GM12875 (cell line): ENCODE data around the gene WNT7A.
A peak's percentile ranks its signal among the peaks of the same experiment; 100 is the strongest.
"Not testable (repeated sequence)": the region's sequence is repeated elsewhere in the genome, so short reads cannot be mapped to it uniquely, and the experiment has no call there.

ENCODE experiments used
- H3K4me3 ChIP-seq: one replicate; pipeline ENCODE4 v1.5.1; 2011; ENCODE audit warnings: low read depth, low read length, control low read depth
- CTCF ChIP-seq: IDR thresholded peaks from 2 replicates; pipeline ENCODE4 v1.5.1; 2011; ENCODE audit warnings: low read depth, mild to moderate bottlenecking, control low read depth, inconsistent platforms, low read length, moderate library complexity, borderline replicate concordance; ENCODE audit not compliant: insufficient read depth

Gene WNT7A

GRCh38 chr3:13879946-13880810 lies at the start of gene WNT7A:
TSS of gene WNT7A (minus strand) at chr3:13880071. CDS start at chr3:13879816, 255 bp downstream.
- TF ChIP-seq CTCF, result peak; percentile 58

GRCh38 chr3:13928741-13929140 lies 48.9 kb upstream of the WNT7A start:
- not testable (repeated sequence) for H3K4me3 ChIP-seq

More at GRCh38 chr3:13879946-13880810, at the start of gene WNT7A:
- H3K4me3 ChIP-seq, result no peak within 1 kb of the TSS

GRCh38 chr3:13927295-13927694 lies 47.4 kb upstream of the WNT7A start:
- TF ChIP-seq CTCF, result no peak

GRCh38 chr3:13916375-13916774 lies 36.5 kb upstream of the WNT7A start:
- TF ChIP-seq CTCF, result no peak
- H3K4me3 ChIP-seq, result no peak overlapping the region

More at GRCh38 chr3:13927295-13927694, 47.4 kb upstream of the WNT7A start:
- H3K4me3 ChIP-seq, result no peak overlapping the region

- no peak for TF ChIP-seq CTCF
- no peak overlapping the region for H3K4me3 ChIP-seq
These were observed 22.9 kb upstream of the WNT7A start for GRCh38 chr3:13902648-13903238.

GRCh38 chr3:13901935-13902584 lies 22.2 kb upstream of the WNT7A start:
- TF ChIP-seq CTCF, result no peak
- no peak overlapping the region for H3K4me3 ChIP-seq

- no peak for TF ChIP-seq CTCF
These were observed 18.5 kb upstream of the WNT7A start for GRCh38 chr3:13898346-13898745.

More at GRCh38 chr3:13898346-13898745, 18.5 kb upstream of the WNT7A start:
- H3K4me3 ChIP-seq, result no peak overlapping the region
